SK-N-SH (cell line): Measurements from ENCODE around the gene ATP6V1B1. TPM values are rescaled to one million over a fixed set of nuclear protein-coding genes. Genes with fewer than 3 reads are reported as not detected.

Experiments
- CTCF ChIA-PET: fragments of 300-600, 350-600 bp; formaldehyde crosslinking; extraction: SDS; loops from one replicate; lab custom pipeline; 2021; lab: Yijun Ruan, JAX
- POLR2A ChIA-PET: fragments of 350-600 bp; sonication (Branson Sonifier 250); formaldehyde crosslinking; extraction: SDS; loops from one replicate; lab custom pipeline; 2020; ENCODE audit warnings: antibody characterized with exemption, inconsistent platforms; lab: Yijun Ruan, JAX
- DNase-seq: peaks from one replicate; pipeline ENCODE4 v3.0.0; 2012
- H2AFZ ChIP-seq: fragments of 200-600 bp; sonication (generic); 2 replicates; pipeline ENCODE4 v1.8.1; 2016; ENCODE audit warnings: antibody characterized with exemption, mild to moderate bottlenecking, low read depth
- H3F3A ChIP-seq: fragments of 200-600 bp; sonication (generic); replicated peaks from 2 replicates; pipeline ENCODE3; 2016; ENCODE audit warnings: antibody characterized with exemption, mild to moderate bottlenecking; ENCODE audit not compliant: insufficient read depth
- H3K27ac ChIP-seq, 2 experiments: fragments of 200-500 bp in 1 of 2; fragments of 200-600 bp in 1 of 2; sonication (Bioruptor generic) in 1 of 2; sonication (generic), shearing (Covaris generic) in 1 of 2; 2 replicates each; pipeline versions ENCODE4 v1.5.1 to v1.6.1; 2014 to 2016; ENCODE audit warnings: low read depth in 2 of 2, inconsistent platforms in 1 of 2, low read length in 1 of 2, mild to moderate bottlenecking in 1 of 2, mixed read lengths in 1 of 2
- H3K27me3 ChIP-seq: fragments of 200-600 bp; sonication (generic), shearing (Covaris generic); 2 replicates; pipeline ENCODE4 v1.6.1; 2016; ENCODE audit warnings: mixed run types; ENCODE audit not compliant: insufficient read depth
- H3K36me3 ChIP-seq, 2 experiments: fragments of 200-500 bp in 1 of 2; fragments of 200-600 bp in 1 of 2; sonication (Bioruptor generic) in 1 of 2; sonication (generic) in 1 of 2; replicated peaks in 1 of 2; 2 replicates each; pipeline versions ENCODE3 to v1.5.1; 2014 to 2016; ENCODE audit warnings: low read length in 1 of 2, mild to moderate bottlenecking in 1 of 2; ENCODE audit not compliant: insufficient read depth in 2 of 2, control insufficient read depth in 1 of 2
- H3K4me1 ChIP-seq, 2 experiments: fragments of 200-500 bp in 1 of 2; fragments of 200-600 bp in 1 of 2; sonication (Bioruptor generic) in 1 of 2; sonication (generic), shearing (Covaris generic) in 1 of 2; 2 replicates each; pipeline versions ENCODE4 v1.5.1 to v1.6.1; 2014 to 2016; ENCODE audit warnings: low read depth in 1 of 2, low read length in 1 of 2, mixed run types in 1 of 2; ENCODE audit not compliant: insufficient read depth in 2 of 2, control insufficient read depth in 1 of 2
- H3K4me2 ChIP-seq: fragments of 200-600 bp; sonication (generic), shearing (Covaris generic); 2 replicates; pipeline ENCODE4 v1.6.1; 2017; ENCODE audit warnings: mixed run types
- H3K4me3 ChIP-seq, 2 experiments: fragments of 200-500 bp in 1 of 2; fragments of 200-600 bp in 1 of 2; sonication (Bioruptor generic) in 1 of 2; sonication (generic), shearing (Covaris generic) in 1 of 2; 2 replicates each; pipeline versions ENCODE4 v1.5.1 to v1.8.1; 2014 to 2016; ENCODE audit warnings: low read depth in 2 of 2, inconsistent platforms in 1 of 2, low read length in 1 of 2, mild to moderate bottlenecking in 1 of 2, mixed read lengths in 1 of 2, moderate library complexity in 1 of 2
- H3K79me2 ChIP-seq: fragments of 200-600 bp; sonication (generic); 2 replicates; pipeline ENCODE4 v1.8.1; 2017; ENCODE audit warnings: mild to moderate bottlenecking; ENCODE audit not compliant: insufficient read depth
- H3K9ac ChIP-seq: fragments of 200-600 bp; sonication (generic); 2 replicates; pipeline ENCODE4 v1.6.1; 2017; ENCODE audit warnings: mixed run types
- H3K9me2 ChIP-seq: fragments of 200-600 bp; sonication (generic); 2 replicates; pipeline ENCODE4 v1.6.1; 2017; ENCODE audit warnings: mixed run types
- H3K9me3 ChIP-seq: fragments of 200-600 bp; sonication (generic); 2 replicates; pipeline ENCODE4 v1.6.1; 2017; ENCODE audit warnings: mixed run types, mild to moderate bottlenecking, moderate library complexity
- H4K20me1 ChIP-seq: fragments of 200-600 bp; sonication (generic); 2 replicates; pipeline ENCODE4 v1.6.1; 2017; ENCODE audit warnings: mild to moderate bottlenecking, mixed run types; ENCODE audit not compliant: insufficient read depth
- CHD2 ChIP-seq: fragments of 150-350 bp; IDR thresholded peaks from 2 replicates; pipeline ENCODE4 v1.6.1; 2018; ENCODE audit warnings: low read length; ENCODE audit not compliant: partially characterized antibody
- CTCF ChIP-seq: fragments of 200-600 bp; sonication (generic); IDR thresholded peaks from 2 replicates; pipeline ENCODE4 v1.6.1; 2017; ENCODE audit warnings: antibody characterized with exemption, mild to moderate bottlenecking, moderate library complexity
- EP300 ChIP-seq, 2 experiments: IDR thresholded peaks; 2 replicates each; pipeline versions ENCODE4 v1.4.0 to v1.6.1; 2012; ENCODE audit warnings: borderline replicate concordance in 1 of 2, low read depth in 1 of 2, low read length in 1 of 2
- EZH2phosphoT487 ChIP-seq: fragments of 200-600 bp; sonication (generic); IDR thresholded peaks from 2 replicates; pipeline ENCODE4 v1.6.1; 2017; ENCODE audit warnings: low read depth, mixed run types, mild to moderate bottlenecking, antibody characterized with exemption, moderate library complexity, borderline replicate concordance
- FOXJ3 ChIP-seq: sonication (generic); formaldehyde crosslinking; IDR thresholded peaks from 2 replicates; pipeline ENCODE4 v1.5.1; 2020; ENCODE audit warnings: mild to moderate bottlenecking, missing genetic modification reagents
- FOXM1 ChIP-seq: IDR thresholded peaks from 2 replicates; pipeline ENCODE4 v1.4.0; 2012; ENCODE audit warnings: low read depth, mild to moderate bottlenecking
- MXI1 ChIP-seq: IDR thresholded peaks from 2 replicates; pipeline ENCODE4 v1.6.1; 2012; ENCODE audit warnings: mild to moderate bottlenecking, low read depth, low read length, improper control_type of control experiment
- NRF1 ChIP-seq: IDR thresholded peaks from 2 replicates; pipeline ENCODE4 v1.6.1; 2012; ENCODE audit warnings: low read depth, mild to moderate bottlenecking, low read length
- RAD21 ChIP-seq: IDR thresholded peaks from 2 replicates; pipeline ENCODE4 v1.6.1; 2012; ENCODE audit warnings: mild to moderate bottlenecking, low read length
- RXRA ChIP-seq: IDR thresholded peaks from 2 replicates; pipeline ENCODE4 v1.4.0; 2012; ENCODE audit warnings: low read depth, mild to moderate bottlenecking, borderline replicate concordance
- TCF12 ChIP-seq: IDR thresholded peaks from 2 replicates; pipeline ENCODE4 v1.4.0; 2012
- TEAD4 ChIP-seq: IDR thresholded peaks from 2 replicates; pipeline ENCODE4 v1.4.0; 2012; ENCODE audit warnings: mild to moderate bottlenecking, borderline replicate concordance; ENCODE audit not compliant: insufficient read depth
- USF1 ChIP-seq: IDR thresholded peaks from 2 replicates; pipeline ENCODE4 v1.4.0; 2012; ENCODE audit warnings: low read depth, borderline replicate concordance
- YY1 ChIP-seq: IDR thresholded peaks from 2 replicates; pipeline ENCODE4 v1.4.0; 2012; ENCODE audit warnings: low read depth, mild to moderate bottlenecking
- WGBS: methylation state at CpG from one replicate; pipeline ENCODE4 v1.1.6; 2017; ENCODE audit warnings: low lambda C conversion rate; 5-methylcytosine and 5-hydroxymethylcytosine counted together
- polyA plus RNA-seq, 3 experiments: library from polyadenylated mRNA; depleted of rRNA; stranded (reverse); fragments of >200 nt; gene quantifications; 2 replicates each; pipeline ENCODE4 v1.2.3, GENCODE V29; 2012
- TF ChIP-seq, protein P1 (sequence below): fragments of 150-350 bp; IDR thresholded peaks from 2 replicates; pipeline ENCODE4 v1.6.1; 2016; ENCODE audit warnings: mild to moderate bottlenecking, low read depth, low read length
- TF ChIP-seq, protein P2 (sequence below): IDR thresholded peaks from 2 replicates; pipeline ENCODE4 v1.4.0; 2012; ENCODE audit warnings: low read depth, borderline replicate concordance
- TF ChIP-seq, protein P3 (sequence below): IDR thresholded peaks from 2 replicates; pipeline ENCODE4 v1.6.1; 2012; ENCODE audit warnings: mild to moderate bottlenecking, low read depth, low read length, moderate library complexity

ATP6V1B1 gene
- polyA plus RNA-seq, 1 of the 3 experiments (the other 2 are of a cell fraction) = 4.9 TPM

DNA sequence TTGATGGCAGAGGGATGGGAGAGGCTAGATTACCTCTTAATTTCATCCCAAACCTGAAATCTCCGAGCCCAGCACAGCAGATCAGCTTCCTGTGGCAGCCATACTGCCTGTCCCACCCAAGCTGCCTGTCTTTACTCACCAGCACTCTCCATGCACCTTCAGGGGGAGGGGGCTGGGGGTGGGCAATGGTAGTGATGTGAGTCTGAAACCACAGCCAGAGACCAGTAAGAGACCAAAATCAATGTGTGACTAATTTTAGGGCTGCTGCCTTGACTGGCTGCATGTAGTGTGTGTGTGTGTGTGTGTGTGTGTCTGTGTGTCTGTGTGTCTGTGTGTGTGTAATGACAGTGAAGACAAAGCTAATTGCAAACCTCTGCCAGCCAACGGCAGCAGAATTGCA, 70.6 kb downstream of the ATP6V1B1 start (continued):
- TF ChIP-seq FOXM1 (no peak), TEAD4 (no peak), RXRA (no peak), EZH2phosphoT487 (no peak), MXI1 (no peak), USF1 (no peak)
- TF ChIP-seq, protein P1, sequence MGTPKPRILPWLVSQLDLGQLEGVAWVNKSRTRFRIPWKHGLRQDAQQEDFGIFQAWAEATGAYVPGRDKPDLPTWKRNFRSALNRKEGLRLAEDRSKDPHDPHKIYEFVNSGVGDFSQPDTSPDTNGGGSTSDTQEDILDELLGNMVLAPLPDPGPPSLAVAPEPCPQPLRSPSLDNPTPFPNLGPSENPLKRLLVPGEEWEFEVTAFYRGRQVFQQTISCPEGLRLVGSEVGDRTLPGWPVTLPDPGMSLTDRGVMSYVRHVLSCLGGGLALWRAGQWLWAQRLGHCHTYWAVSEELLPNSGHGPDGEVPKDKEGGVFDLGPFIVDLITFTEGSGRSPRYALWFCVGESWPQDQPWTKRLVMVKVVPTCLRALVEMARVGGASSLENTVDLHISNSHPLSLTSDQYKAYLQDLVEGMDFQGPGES = no peak

DNA sequence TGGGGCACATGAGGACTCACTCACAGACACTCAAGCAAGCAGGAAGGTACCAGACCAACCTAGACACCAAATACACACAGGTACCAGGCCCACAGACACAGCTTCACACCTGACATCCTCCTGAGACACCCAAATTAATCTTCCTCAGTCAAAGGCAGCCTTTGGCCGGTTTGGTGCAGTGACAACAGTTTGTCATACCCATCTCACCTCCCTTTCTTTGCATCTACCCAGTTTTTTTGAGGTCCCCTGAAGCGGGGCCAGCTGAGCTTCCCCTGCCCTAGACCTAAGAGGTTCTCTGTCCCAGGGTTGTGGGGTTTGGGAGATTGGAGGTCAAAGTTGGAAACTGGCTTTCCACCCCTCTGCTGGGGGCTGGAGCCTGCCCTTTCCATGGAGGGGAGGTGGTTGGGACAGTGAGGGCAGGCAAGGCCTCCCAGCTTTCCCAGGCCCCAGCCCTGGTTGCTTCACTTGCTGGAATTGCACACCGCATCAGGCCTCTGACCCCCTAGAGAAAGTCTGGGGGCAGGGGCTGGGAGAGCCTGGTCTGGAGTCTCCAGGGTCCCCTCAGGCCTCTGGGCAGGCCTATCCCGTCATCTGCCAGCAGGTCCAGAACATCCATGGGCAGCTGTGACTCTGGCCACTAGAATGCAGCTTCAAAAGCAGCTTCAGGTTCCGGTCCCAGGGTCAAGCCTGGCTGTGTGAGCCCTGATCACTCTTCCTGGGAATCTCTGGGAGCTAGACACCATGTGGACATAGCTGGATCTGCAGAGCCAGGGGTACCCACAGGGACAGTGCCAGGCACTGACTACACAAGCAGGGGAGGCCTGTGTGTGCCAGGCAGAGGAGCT, 71.5 kb downstream of the ATP6V1B1 start:
- TF ChIP-seq TCF12 (no peak), USF1 (no peak), YY1 (no peak), CHD2 (no peak), RAD21 (no peak), CTCF (no peak), NRF1 (no peak), MXI1 (no peak), EZH2phosphoT487 (no peak), FOXJ3 (CRISPR knock-in tag) (no peak), EP300 (IDR thresholded peaks at IDR 0.05; ENCODE audit: borderline replicate concordance in 1 of 2, low read depth in 1 of 2, low read length in 1 of 2) (no peak)
- TF ChIP-seq, protein P2, sequence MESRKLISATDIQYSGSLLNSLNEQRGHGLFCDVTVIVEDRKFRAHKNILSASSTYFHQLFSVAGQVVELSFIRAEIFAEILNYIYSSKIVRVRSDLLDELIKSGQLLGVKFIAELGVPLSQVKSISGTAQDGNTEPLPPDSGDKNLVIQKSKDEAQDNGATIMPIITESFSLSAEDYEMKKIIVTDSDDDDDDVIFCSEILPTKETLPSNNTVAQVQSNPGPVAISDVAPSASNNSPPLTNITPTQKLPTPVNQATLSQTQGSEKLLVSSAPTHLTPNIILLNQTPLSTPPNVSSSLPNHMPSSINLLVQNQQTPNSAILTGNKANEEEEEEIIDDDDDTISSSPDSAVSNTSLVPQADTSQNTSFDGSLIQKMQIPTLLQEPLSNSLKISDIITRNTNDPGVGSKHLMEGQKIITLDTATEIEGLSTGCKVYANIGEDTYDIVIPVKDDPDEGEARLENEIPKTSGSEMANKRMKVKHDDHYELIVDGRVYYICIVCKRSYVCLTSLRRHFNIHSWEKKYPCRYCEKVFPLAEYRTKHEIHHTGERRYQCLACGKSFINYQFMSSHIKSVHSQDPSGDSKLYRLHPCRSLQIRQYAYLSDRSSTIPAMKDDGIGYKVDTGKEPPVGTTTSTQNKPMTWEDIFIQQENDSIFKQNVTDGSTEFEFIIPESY = no peak
- TF ChIP-seq, protein P3, sequence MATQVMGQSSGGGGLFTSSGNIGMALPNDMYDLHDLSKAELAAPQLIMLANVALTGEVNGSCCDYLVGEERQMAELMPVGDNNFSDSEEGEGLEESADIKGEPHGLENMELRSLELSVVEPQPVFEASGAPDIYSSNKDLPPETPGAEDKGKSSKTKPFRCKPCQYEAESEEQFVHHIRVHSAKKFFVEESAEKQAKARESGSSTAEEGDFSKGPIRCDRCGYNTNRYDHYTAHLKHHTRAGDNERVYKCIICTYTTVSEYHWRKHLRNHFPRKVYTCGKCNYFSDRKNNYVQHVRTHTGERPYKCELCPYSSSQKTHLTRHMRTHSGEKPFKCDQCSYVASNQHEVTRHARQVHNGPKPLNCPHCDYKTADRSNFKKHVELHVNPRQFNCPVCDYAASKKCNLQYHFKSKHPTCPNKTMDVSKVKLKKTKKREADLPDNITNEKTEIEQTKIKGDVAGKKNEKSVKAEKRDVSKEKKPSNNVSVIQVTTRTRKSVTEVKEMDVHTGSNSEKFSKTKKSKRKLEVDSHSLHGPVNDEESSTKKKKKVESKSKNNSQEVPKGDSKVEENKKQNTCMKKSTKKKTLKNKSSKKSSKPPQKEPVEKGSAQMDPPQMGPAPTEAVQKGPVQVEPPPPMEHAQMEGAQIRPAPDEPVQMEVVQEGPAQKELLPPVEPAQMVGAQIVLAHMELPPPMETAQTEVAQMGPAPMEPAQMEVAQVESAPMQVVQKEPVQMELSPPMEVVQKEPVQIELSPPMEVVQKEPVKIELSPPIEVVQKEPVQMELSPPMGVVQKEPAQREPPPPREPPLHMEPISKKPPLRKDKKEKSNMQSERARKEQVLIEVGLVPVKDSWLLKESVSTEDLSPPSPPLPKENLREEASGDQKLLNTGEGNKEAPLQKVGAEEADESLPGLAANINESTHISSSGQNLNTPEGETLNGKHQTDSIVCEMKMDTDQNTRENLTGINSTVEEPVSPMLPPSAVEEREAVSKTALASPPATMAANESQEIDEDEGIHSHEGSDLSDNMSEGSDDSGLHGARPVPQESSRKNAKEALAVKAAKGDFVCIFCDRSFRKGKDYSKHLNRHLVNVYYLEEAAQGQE = no peak
- TF ChIP-seq, all 33 proteins: peak for 0
- H3K79me2 ChIP-seq = no peaks in the 10 kb centered on the region
- ChIA-PET CTCF (interaction anchor here (1.0 to 1.4 kb wide), 6 partner anchors 10 to 146 kb away, joined by 3 to 4 read pairs (median 3); no protein-coding TSS in a partner anchor), POLR2A (no interaction called here)
- no peak overlapping the region for H3K9ac ChIP-seq
- no peaks in the 10 kb centered on the region for H3K9me2 ChIP-seq
- no peaks in the 10 kb centered on the region for H3K36me3 ChIP-seq
- H2AFZ ChIP-seq = no peak overlapping the region
- H3K4me1 ChIP-seq = no peaks in the 10 kb centered on the region
- H4K20me1 ChIP-seq = no peaks in the 10 kb centered on the region
- no peak overlapping the region for H3K4me2 ChIP-seq
- no peak for DNase-seq
- H3F3A ChIP-seq = no peaks in the 10 kb centered on the region
- WGBS = 51% methylated on average over 4 of the region's 5 CpGs
- H3K4me3 ChIP-seq = no peak overlapping the region
- no peaks in the 10 kb centered on the region for H3K9me3 ChIP-seq
- H3K27me3 ChIP-seq = peaks cover 13% of the 10 kb centered on the region; the same call in 1 of the 2 replicates
- no peak overlapping the region for H3K27ac ChIP-seq
